ENCODE data around the gene NR5A1. TPM values are rescaled to one million over a fixed set of nuclear protein-coding genes. Genes with fewer than 3 reads are reported as not detected.

NR5A1 gene
- total RNA-seq, 1 donor from 2014 or later: not detected

DNA sequence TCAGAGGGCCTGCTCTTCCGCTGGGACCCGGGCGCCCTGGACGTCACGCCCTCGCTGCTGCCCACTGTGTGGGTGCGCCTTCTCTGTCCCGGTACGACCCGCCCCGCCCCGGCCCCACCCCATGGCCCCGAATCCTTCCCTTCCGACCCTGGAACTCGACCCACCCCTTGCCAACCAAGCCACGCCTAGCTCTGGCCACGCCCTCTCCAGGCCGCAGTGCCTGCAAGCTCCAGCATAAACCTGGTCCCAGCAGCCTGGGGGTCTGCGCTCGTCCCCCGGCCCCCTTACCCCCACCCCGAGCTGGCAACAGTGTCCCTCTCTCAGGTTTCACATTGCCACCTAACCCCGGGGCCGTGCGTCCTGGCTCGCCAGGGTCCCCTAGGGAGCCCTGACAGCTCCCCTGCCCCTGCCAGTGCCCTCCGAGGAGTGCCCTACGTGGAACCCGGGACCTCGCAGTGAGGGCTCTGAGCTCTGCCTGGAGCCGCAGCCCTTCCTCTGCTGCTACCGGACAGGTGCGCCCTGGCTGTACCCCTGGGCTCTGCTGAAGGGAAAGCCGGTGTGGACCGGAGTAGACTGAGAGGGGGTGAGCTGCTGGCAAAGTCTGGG lies 53.5 kb downstream of the NR5A1 start:
- ATAC-seq (ENCODE audit: poor library complexity) (no peak), DNase-seq (no peak)
- intact Hi-C loops (cut with DNase I): no loop called here

- ATAC-seq (ENCODE audit: poor library complexity) (no peak), DNase-seq (no peak)
- intact Hi-C loops (cut with DNase I): no loop called here
Measured at GRCh38 chr9:124452841-124453585, 54.2 kb downstream of the NR5A1 start.

DNA sequence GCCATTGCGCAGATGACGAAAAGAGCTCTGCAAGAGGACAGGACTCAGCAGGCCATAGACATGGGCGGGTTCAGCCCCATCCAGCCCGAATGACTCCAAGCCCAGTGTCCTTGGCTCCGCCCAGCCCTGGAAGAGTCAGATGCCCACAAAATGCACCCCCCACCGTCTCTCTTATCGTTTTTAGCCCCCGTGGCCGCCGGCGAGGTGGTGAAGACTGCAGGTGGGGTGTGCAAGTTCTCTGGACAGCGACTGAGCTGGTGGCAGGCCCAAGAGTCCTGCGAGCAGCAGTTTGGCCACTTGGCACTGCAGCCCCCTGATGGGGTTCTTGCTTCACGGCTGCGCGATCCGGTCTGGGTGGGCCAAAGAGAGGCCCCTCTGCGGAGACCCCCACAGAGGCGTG lies 54.9 kb downstream of the NR5A1 start:
- DNase-seq (no peak), ATAC-seq (ENCODE audit: poor library complexity) (no peak)
- intact Hi-C loops (cut with DNase I): no loop called here

GRCh38 chr9:124450931-124451661 lies 56.1 kb downstream of the NR5A1 start:
- no peak for ATAC-seq (ENCODE audit: poor library complexity)
- intact Hi-C loops (cut with DNase I): no loop called here
- no peak for DNase-seq

DNA sequence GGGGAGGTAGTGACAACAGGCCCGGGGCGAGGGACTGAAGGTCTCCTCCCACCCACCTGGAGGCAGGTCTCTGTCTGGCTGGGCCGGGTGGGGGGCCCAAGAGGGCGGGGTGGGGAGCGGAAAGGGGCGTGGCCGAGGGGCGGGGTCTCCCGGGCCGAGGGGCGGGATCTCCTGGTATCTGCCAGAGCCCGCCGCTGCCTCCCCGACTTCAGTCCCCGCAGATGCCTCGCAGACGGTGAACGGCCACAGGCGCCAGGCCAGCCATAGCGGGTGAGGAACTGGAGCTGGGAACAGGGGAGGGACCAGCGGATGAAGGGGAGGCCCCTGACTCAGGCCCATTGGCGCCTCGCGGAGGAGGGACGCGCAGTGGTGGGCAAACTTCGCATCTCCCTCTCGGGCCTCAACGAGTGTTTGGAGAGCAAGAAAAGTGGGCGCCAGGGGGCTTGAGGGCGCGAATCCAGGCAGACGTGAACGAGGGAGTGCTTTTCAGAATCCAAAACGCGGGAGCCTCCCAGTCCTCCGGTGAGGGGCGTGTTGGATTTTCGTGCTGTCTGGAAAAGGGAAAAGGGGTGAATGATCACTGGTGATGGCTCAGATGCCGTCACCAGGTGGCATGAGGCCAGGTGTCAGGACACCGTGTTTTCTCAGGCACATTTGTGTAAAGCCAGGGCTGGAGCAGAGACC lies 56.8 kb downstream of the NR5A1 start, which contains the start of gene ADGRD2:
ADGRD2 (plus strand) TSS at position 211 of the 684 bp plus-strand sequence. CDS start 1,216 bp downstream, outside the sequence.
- intact Hi-C loops (cut with DNase I): no loop called here
- DNase-seq (no peak), ATAC-seq (ENCODE audit: poor library complexity) (no peak)

DNA sequence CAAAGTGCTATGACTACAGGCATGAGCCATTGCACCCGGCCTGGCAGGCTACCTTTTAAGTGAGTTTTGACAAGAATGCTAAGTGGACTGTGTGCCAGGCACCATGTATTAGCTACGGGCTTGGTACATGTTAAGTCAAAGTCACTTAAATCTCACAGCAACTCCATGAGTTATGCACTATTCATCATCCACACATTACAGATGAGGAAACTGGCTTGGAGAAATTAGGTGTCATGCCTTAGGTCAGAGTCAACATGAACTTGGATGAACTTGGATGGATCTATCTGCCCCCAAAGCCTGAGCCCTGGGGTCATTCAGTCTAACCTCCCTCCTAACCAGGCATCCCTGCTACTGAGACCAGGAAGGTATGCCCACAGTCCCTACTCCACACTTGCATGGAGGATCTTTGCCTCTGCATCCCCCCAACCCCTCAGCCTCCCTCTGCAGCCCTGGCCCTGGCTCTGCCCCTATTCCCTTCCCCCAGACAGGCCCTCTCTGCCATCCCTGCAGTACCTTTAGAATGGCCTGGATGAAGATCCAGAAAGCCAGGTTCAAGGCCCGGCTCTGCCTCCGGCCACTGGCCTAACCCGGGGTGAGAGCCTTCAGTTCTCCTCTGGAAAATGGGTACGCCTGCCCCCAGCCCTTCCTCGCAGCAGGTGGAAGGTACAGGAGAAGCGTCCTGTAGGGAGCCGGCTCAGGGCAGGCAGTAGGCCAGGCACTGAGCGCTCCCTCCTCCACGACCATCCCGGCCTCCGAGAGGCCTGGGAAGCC lies 57.6 kb downstream of the NR5A1 start:
- intact Hi-C loops (cut with DNase I): no loop called here
- DNase-seq (no peak), ATAC-seq (ENCODE audit: poor library complexity) (no peak)

- intact Hi-C loops (cut with DNase I): no loop called here
- peak; percentile 78 for DNase-seq
Measured at GRCh38 chr9:124448019-124448418, 59.2 kb downstream of the NR5A1 start.

DNA sequence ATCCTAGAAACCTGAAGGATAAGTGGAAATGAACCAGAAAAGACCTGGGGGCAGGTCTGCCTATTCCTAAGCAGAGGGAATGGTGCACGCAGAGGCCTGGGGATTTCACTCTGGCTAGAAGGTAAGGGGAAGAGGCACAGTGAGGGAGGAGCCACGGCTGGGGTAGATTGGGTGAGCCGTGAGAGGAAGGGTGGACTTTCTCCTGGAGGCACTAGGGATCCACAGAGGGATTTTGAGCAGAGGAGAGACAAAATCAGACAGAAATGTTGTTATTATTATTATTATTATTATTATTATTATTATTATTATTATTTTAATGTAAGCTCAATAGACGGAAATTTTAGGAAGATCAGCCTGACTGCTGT lies 59.9 kb downstream of the NR5A1 start:
- intact Hi-C loops (cut with DNase I): no loop called here
- DNase-seq (no peak), ATAC-seq (ENCODE audit: poor library complexity) (no peak)

More at GRCh38 chr9:124448019-124448418, 59.2 kb downstream of the NR5A1 start:
- peak; percentile 97 for ATAC-seq (ENCODE audit: poor library complexity)

- intact Hi-C loops (cut with DNase I): no loop called here
- ATAC-seq (ENCODE audit: poor library complexity) (no peak), DNase-seq (no peak)
Measured at GRCh38 chr9:124444166-124444565, 63.0 kb downstream of the NR5A1 start.

DNA sequence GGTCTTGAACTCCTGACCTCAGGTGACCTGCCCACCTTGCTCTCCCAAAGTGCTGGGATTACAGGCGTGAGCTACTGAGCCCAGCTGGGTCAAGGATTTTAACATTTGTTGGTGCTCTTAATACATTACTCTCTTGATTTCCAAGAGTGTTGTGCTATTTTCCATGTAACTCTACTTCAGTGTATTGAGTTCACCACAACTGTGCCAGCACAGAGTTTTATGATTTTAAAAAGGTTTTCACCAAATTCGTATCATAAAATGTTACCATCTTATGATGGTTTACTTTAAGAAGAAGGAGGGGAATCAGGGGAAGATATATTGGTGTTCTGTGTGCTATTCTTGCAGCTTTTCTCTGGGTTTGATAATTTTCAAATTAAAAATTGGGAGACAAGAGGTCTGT lies 63.6 kb downstream of the NR5A1 start:
- intact Hi-C loops (cut with DNase I): no loop called here
- DNase-seq (no peak), ATAC-seq (ENCODE audit: poor library complexity) (no peak)

- intact Hi-C loops (cut with DNase I): no loop called here
- DNase-seq: no peak
- ATAC-seq (ENCODE audit: poor library complexity): no peak
Measured at GRCh38 chr9:124442826-124443225, 64.4 kb downstream of the NR5A1 start.

DNA sequence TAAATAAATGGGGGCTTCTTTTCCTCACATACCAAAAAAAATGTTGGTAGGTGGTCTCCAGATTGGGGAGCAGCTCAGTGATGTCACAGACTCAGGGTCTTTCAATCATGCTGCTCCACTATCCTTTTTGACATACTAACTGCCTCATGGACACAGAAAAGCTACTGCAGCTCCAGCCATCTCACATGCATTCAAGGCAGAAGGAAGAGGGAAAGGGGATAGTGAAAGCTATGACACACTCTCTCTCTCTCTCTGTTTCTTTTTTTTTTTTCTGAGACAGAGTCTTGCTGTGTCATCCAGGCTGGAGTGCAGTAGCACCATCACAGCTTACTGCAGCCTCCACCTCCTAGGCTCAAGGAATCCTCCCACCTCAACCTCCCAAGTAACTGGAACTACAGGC lies 64.8 kb downstream of the NR5A1 start:
- intact Hi-C loops (cut with DNase I): no loop called here
- ATAC-seq (ENCODE audit: poor library complexity): no peak

DNA sequence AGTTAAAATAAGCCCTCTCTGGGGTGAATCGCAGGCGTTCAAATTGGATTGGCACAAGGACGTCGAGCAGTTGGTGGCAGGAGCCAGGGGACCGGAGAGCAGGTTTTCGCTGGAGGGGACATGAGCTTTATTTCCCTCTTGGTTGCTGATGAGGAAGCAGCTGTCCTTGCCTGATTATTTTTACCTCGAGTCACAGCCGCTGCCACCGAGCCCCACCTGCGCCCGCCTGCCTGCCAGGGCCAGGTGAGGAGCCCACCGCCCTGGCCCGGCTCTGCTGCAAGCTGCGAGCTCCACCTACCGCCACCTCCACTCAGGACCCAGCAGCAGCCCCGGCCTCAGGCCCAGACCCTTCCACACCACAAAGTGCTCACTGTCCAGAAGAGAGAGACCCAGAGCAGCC lies 65.9 kb downstream of the NR5A1 start:
- ATAC-seq (ENCODE audit: poor library complexity) (no peak), DNase-seq (no peak)
- intact Hi-C loops (cut with DNase I): no loop called here

More for the DNA sequence above, 64.8 kb downstream of the NR5A1 start:
- no peak for DNase-seq

DNA sequence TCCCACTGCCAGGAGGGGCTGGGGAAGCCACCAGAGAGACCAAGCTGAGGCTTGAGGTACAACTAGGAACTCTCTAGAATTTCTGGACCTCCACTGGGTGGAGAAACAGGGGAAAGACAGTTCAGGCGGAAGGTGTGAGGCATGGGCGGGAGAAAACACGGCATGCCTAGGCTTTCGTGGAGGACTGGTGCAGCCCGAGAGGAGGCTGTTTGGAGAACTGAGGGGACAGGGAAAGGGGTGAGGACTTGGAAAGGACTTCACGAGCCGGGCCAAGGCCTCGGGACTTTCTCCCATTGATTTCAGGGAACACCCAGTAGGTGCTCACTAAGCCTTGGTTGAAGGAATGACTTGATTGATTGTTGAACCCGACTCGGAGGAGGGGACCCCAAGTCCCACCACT lies 66.4 kb downstream of the NR5A1 start:
- intact Hi-C loops (cut with DNase I): no loop called here
- DNase-seq (no peak), ATAC-seq (ENCODE audit: poor library complexity) (no peak)

DNA sequence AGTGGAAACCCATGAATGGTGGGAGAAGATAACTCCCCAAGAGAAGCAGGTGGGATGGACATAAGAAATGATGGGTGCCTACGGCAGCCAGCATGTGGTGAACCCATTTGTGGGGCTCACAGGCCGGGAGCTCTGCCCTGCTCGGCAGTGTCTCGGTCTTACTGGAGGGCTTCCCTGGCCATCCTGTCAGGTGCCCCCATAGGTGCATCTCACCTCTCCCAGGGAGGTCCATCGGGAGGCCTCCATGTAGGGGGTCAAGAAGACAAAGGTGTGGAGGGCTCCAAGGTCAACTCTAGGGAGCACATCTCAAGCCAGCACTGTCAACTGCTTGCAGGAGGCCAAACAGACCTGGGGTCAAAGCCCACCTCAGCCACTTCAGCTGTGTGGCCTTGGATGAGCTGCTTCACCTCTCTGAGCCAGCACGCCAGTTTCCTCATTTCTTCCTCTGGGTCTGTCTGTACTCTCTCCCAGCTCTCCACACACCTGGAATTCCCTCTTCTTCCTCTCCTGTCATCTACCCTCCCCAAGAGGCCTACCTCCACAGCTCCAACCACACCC lies 67.4 kb downstream of the NR5A1 start:
- DNase-seq (no peak), ATAC-seq (ENCODE audit: poor library complexity) (no peak)
- intact Hi-C loops (cut with DNase I): no loop called here

GRCh38 chr9:124439086-124439485 lies 68.1 kb downstream of the NR5A1 start:
- ATAC-seq (ENCODE audit: poor library complexity) (no peak), DNase-seq (no peak)
- intact Hi-C loops (cut with DNase I): no loop called here

- intact Hi-C loops (cut with DNase I): no loop called here
- no peak for DNase-seq
- ATAC-seq (ENCODE audit: poor library complexity): no peak
Measured at GRCh38 chr9:124438091-124438490, 69.1 kb downstream of the NR5A1 start.

- intact Hi-C loops (cut with DNase I): no loop called here
- ATAC-seq (ENCODE audit: poor library complexity): no peak
- DNase-seq: no peak
Measured at GRCh38 chr9:124437086-124437485, 70.1 kb downstream of the NR5A1 start.

Data from Right ventricle myocardium superior (tissue), 1 donor.